Tibial nerve (tissue), 3 donors: ENCODE measurements around the gene CDH12.

ENCODE experiments used
- POLR2A ChIP-seq, 2 donors: fragments of 450-650 bp; IDR thresholded peaks; one replicate each; pipeline ENCODE4 v1.6.1; 2017; ENCODE audit warnings: antibody characterized with exemption in 2 of 2, mild to moderate bottlenecking in 2 of 2, moderate library complexity in 2 of 2
- TF ChIP-seq, protein P1 (sequence below), 5 experiments: fragments of 200-600 bp in 3 of 5; fragments of 450-650 bp in 2 of 5; sonication (generic) in 3 of 5; IDR thresholded peaks; one replicate each; pipeline ENCODE4 v1.5.1; 2016 to 2019; ENCODE audit warnings: antibody characterized with exemption in 5 of 5, mild to moderate bottlenecking in 3 of 5, moderate library complexity in 2 of 5

DNA sequence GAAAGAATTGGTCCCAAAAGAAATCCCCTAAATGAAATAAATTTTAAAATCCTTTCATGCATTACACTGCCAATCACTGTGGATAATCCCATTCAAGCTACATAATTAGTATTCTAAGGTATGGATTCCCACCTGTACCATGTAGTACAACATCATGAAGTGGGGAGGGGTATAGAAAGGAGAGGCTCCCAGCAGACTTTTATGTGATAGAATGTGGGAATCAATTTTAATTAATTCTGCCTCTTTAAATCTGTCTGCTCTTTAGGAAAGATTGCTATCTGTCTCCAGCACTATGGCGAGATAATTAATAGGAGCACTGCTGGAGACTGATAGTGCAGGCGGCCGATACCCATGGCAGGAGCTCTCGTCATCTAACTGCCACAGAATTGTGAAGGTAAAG is 95.4 kb downstream of the CDH12 start:
- TF ChIP-seq POLR2A (IDR thresholded peaks at IDR 0.05): no peak
- TF ChIP-seq, protein P1, sequence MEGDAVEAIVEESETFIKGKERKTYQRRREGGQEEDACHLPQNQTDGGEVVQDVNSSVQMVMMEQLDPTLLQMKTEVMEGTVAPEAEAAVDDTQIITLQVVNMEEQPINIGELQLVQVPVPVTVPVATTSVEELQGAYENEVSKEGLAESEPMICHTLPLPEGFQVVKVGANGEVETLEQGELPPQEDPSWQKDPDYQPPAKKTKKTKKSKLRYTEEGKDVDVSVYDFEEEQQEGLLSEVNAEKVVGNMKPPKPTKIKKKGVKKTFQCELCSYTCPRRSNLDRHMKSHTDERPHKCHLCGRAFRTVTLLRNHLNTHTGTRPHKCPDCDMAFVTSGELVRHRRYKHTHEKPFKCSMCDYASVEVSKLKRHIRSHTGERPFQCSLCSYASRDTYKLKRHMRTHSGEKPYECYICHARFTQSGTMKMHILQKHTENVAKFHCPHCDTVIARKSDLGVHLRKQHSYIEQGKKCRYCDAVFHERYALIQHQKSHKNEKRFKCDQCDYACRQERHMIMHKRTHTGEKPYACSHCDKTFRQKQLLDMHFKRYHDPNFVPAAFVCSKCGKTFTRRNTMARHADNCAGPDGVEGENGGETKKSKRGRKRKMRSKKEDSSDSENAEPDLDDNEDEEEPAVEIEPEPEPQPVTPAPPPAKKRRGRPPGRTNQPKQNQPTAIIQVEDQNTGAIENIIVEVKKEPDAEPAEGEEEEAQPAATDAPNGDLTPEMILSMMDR (IDR thresholded peaks at IDR 0.05): no peak
